ENCODE data around the gene ZFYVE28. TPM values are rescaled to one million over a fixed set of nuclear protein-coding genes. Genes with fewer than 3 reads are reported as not detected.

Gene ZFYVE28
- total and polyA plus RNA-seq, 10 of the 15 experiments (the other 5 are each of a cell fraction or from before 2014, with no cell fraction given): 0.06 to 1.9 (median 0.22) TPM; not detected in 1

GRCh38 chr4:2413821-2414610 lies 4.4 kb downstream of the ZFYVE28 start:
- H3K9me3 ChIP-seq (replicated peaks; ENCODE audit: control insufficient read depth, insufficient read depth, low read length): no peaks in the 10 kb centered on the region
- intact Hi-C loops (cut with micrococcal nuclease; ENCODE audit: unreplicated experiment) (loop anchor here (2.0 to 10.0 kb wide), 3 partner anchors 151 to 539 kb away; partner anchors contain the start of genes HAUS3, MXD4, NSD2 and POLN), in situ Hi-C loops (cut with MboI) (no loop called here)
- WGBS (ENCODE audit: insufficient coverage, insufficient replicate concordance, low lambda C conversion rate, missing lambda C conversion rate): 57% methylated on average over 14 of the region's 14 CpGs
- peak overlapping the region; percentile 71 for H3K4me2 ChIP-seq (ENCODE audit: control insufficient read depth, insufficient read depth)
- H3K79me2 ChIP-seq (ENCODE audit: control insufficient read depth, insufficient read depth, low read length): no peaks in the 10 kb centered on the region; the same call in 1 of the 2 replicates
- ATAC-seq (no peak), DNase-seq (ENCODE audit: low read depth, low spot score) (no peak), FAIRE-seq (no peak)
- H3K4me3 ChIP-seq: peak overlapping the region; percentile 58; the same call in 1 of the 2 replicates
- H4K20me1 ChIP-seq (ENCODE audit: control insufficient read depth, insufficient read depth): no peaks in the 10 kb centered on the region
- H3K27me3 ChIP-seq (replicated peaks in 1 of 2; ENCODE audit: control insufficient read depth in 2 of 2, insufficient read depth in 2 of 2, low read length in 1 of 2): peaks cover 9 to 12% of the 10 kb centered on the region in 2 experiments
- ChIA-PET CTCF (interaction anchor here (1.5 to 3.2 kb wide), 5 partner anchors 21 to 194 kb away, joined by 3 to 15 read pairs (median 7); partner anchors contain the start of gene MXD4), SMC1A (ENCODE audit: uncharacterized antibody, unreplicated experiment) (interaction anchor here (1.2 to 2.2 kb wide), 5 partner anchors 21 to 175 kb away, joined by 3 to 21 read pairs (median 5); partner anchors contain the start of genes HAUS3 and POLN), RAD21 (ENCODE audit: unreplicated experiment) (interaction anchor here (0.9 to 2.7 kb wide), 7 partner anchors 55 to 176 kb away, joined by 3 to 12 read pairs (median 4); partner anchors contain the start of genes FAM193A and RNF4), POLR2A (interaction anchor here (1.5 to 1.8 kb wide), 2 partner anchors 12 to 122 kb away, joined by 5 to 7 read pairs; no protein-coding TSS in a partner anchor)
- H3K27ac ChIP-seq (ENCODE audit: control insufficient read depth, insufficient read depth): peak overlapping the region; percentile 60
- H3K9ac ChIP-seq (ENCODE audit: control insufficient read depth, insufficient read depth, low read length): peak overlapping the region; percentile 22
- H3K36me3 ChIP-seq (ENCODE audit: control insufficient read depth in 2 of 2, insufficient read depth in 2 of 2, low read length in 1 of 2): no peaks in the 10 kb centered on the region
- no TSS peak for BruUV-seq (replicated peaks)
- peaks cover 49% of the 10 kb centered on the region for H3K4me1 ChIP-seq (ENCODE audit: control insufficient read depth, insufficient read depth, low read length)
- TF ChIP-seq ZNF207 (IDR thresholded peaks at IDR 0.05; ENCODE audit: borderline replicate concordance): no peak
- TF ChIP-seq RBBP5 (conservative IDR thresholded peaks at IDR 0.05): no peak
- no peak for TF ChIP-seq MTA2 (IDR thresholded peaks at IDR 0.05; ENCODE audit: low read depth)
- no peak for TF ChIP-seq PRDM15 (CRISPR knock-in tag; IDR thresholded peaks at IDR 0.05)
- TF ChIP-seq SMARCA5 (IDR thresholded peaks at IDR 0.05): no peak
- TF ChIP-seq CREM (IDR thresholded peaks at IDR 0.05; ENCODE audit: low read depth): no peak
- TF ChIP-seq FOXK2 (IDR thresholded peaks at IDR 0.05): no peak
- no peak for TF ChIP-seq PBX3 (IDR thresholded peaks at IDR 0.05; ENCODE audit: insufficient replicate concordance, low read depth, low read length)
- no peak for TF ChIP-seq IKZF1 (conservative IDR thresholded peaks at IDR 0.05)
- no peak for TF ChIP-seq SREBF1 (IDR thresholded peaks at IDR 0.05; ENCODE audit: low read length)
- TF ChIP-seq STAT1 (conservative IDR thresholded peaks at IDR 0.05): no peak
- TF ChIP-seq NBN (IDR thresholded peaks at IDR 0.05): no peak
- no peak for TF ChIP-seq RAD51 (IDR thresholded peaks at IDR 0.05)
- TF ChIP-seq PKNOX1 (IDR thresholded peaks at IDR 0.05): no peak
- no peak for TF ChIP-seq RELA (IDR thresholded peaks at IDR 0.05; ENCODE audit: borderline replicate concordance, partially characterized antibody)
- TF ChIP-seq IRF4 (IDR thresholded peaks at IDR 0.05; ENCODE audit: low read depth, low read length): no peak
- TF ChIP-seq TCF3 (IDR thresholded peaks at IDR 0.05; ENCODE audit: borderline replicate concordance, insufficient read depth, low read depth, low read length): no peak
- no peak for TF ChIP-seq HDAC6 (IDR thresholded peaks at IDR 0.05; ENCODE audit: unreplicated experiment)
- no peak for TF ChIP-seq RUNX3 (IDR thresholded peaks at IDR 0.05; ENCODE audit: low read length)
- H2AFZ ChIP-seq (ENCODE audit: control insufficient read depth, low read depth, low read length): peak overlapping the region; percentile 71

All from GM12878 (cell line).